Pancreas (tissue), 10 donors: ENCODE results near the gene CTSF. TPM values are rescaled to one million over a fixed set of nuclear protein-coding genes. Genes with fewer than 3 reads are reported as not detected.

Experiments
- ATAC-seq, 4 donors: fragments of 200-7000 bp; cut with Tn5 transposase; one replicate each; pipeline versions ENCODE4 v1.8.0 to v1.9.1; 2020; ENCODE audit warnings: mild to moderate bottlenecking in 4 of 4, moderate library complexity in 4 of 4
- DNase-seq, 6 donors: peaks; one replicate each; pipeline ENCODE4 v3.0.0-alpha.2; 2020
- FAIRE-seq: peaks from 2 replicates; lab custom pipeline; 2012; peaks lifted over from hg19 to GRCh38; lab: Jason Lieb, UNC
- H3K27ac ChIP-seq, 4 donors: fragments of 200-600 bp; sonication (generic); 1 replicate in 3 of 4; 2 replicates in 1 of 4; pipeline versions ENCODE4 v1.5.0 to v1.8.0; 2020
- H3K27me3 ChIP-seq, 4 donors: fragments of 200-600 bp; one replicate each; pipeline ENCODE4 v1.8.0; 2021
- H3K36me3 ChIP-seq, 3 donors: fragments of 200-600 bp; sonication (generic) in 1 of 3; one replicate each; pipeline versions ENCODE4 v1.5.0 to v1.8.0; 2020 to 2021
- H3K4me1 ChIP-seq, 3 donors: fragments of 200-600 bp; one replicate each; pipeline ENCODE4 v1.8.0; 2021
- H3K4me3 ChIP-seq, 4 donors: fragments of 200-600 bp; sonication (generic) in 2 of 4; one replicate each; pipeline versions ENCODE4 v1.5.0 to v1.8.0; 2020 to 2021
- H3K9me3 ChIP-seq, 4 donors: fragments of 200-600 bp; one replicate each; pipeline ENCODE4 v1.8.0; 2021
- WGBS, 2 donors: extraction: QIAGEN DNeasy Blood & Tissue Kit; methylation state at CpG; one replicate each; pipeline ENCODE4 v1.1.7; 2013; 5-methylcytosine and 5-hydroxymethylcytosine counted together
- intact Hi-C, 3 donors: fragments of 100-400 bp; cut with DNase I; formaldehyde crosslinking; loops; one replicate each; pipeline versions ENCODE4 v1.11.1 to v1.14.2; 2022
- polyA plus RNA-seq, 2 donors: library from polyadenylated mRNA; stranded (reverse); fragments of 200-250 nt; gene quantifications; one replicate each; pipeline ENCODE4 v1.2.3, GENCODE V29; 2013
- total RNA-seq, 6 donors: library from RNA; stranded (reverse); fragmentation: NEBNext Ultra II Directional in 4 of 6; extraction: Animal tissue kit (Norgen Biotek cat#: 25700) in 4 of 6; gene quantifications; one replicate each; pipeline versions ENCODE4 v1.2.1 to v1.2.4, GENCODE V29; 2021 to 2023
- TF ChIP-seq, protein P1 (sequence below), 4 donors: fragments of 200-600 bp; sonication (generic) in 3 of 4; IDR thresholded peaks; one replicate each; pipeline versions ENCODE4 v1.5.0 to v1.8.0; 2021; ENCODE audit warnings: antibody characterized with exemption in 4 of 4
- donor health status: healthy with polysubstance abuse.
- donor health status: DM: no; HTN: no; CAD: no; lungs with moderate emphysema.
- donor health status: DM: no; HTN: no; CAD: no.
- donor health status: control.
- donor health status: control.
- donor health status: Bipolar disorder and iron deficiency.
- donor health status: DM: yes; HTN: yes; CAD: no.
- donor health status: DM: no; HTN: no; CAD: no.
- donor health status: DM: no; HTN: no; CAD: no.
- donor health status: DM: yes; HTN: yes; CAD: no.

Gene CTSF
- total RNA-seq (10 to 100 TPM; 10.6 to 31.4 (median 19.9) TPM), polyA plus RNA-seq (10 to 100 TPM; 14.8 to 43.2 TPM)

DNA sequence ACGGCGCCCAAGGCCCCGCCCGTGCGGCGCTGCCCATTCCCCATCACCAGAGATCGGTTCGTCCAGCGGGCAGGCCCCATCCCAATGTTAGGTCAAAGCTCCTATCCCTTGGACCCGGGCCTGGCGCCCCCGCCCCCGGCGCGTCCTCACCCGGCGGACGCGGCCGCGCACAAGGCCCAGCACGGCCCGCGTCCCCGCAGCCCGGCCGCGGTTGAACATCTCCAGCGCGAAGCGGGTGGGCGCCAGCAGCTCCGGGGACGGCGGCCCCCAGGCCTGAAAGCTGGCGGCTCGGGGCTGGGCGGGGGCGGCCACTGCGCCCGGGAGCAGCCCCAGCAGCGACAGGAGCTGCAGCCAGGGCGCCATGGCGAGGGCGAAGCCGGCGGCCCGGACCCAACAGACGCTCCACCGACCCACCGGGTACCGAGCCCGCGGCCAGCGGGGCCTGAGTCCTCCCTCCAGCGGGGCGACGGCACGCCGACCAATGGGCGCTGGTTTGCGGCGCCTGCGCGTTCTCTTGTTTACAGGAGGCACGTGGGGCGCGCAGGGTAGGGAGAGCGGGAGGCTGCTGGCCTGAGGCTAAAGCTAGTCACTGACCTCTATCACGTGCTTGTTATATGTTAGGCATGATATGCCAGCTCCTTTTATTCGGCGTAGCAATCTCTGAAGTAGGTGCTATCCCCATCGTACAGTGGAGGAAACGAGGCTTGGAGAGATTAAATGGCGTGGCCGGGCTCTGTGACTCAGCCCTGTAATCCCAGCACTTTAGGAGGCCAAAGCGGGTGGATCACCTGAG lies at the start of gene CTSF:
TSS of gene CTSF (minus strand) at position 483 of the 793 bp plus-strand sequence. CDS start at position 363, 120 bp downstream.
- 5 to 7% methylated on average over 42 to 77 of the region's 77 CpGs for WGBS, 2 donors
- TF ChIP-seq, protein P1, sequence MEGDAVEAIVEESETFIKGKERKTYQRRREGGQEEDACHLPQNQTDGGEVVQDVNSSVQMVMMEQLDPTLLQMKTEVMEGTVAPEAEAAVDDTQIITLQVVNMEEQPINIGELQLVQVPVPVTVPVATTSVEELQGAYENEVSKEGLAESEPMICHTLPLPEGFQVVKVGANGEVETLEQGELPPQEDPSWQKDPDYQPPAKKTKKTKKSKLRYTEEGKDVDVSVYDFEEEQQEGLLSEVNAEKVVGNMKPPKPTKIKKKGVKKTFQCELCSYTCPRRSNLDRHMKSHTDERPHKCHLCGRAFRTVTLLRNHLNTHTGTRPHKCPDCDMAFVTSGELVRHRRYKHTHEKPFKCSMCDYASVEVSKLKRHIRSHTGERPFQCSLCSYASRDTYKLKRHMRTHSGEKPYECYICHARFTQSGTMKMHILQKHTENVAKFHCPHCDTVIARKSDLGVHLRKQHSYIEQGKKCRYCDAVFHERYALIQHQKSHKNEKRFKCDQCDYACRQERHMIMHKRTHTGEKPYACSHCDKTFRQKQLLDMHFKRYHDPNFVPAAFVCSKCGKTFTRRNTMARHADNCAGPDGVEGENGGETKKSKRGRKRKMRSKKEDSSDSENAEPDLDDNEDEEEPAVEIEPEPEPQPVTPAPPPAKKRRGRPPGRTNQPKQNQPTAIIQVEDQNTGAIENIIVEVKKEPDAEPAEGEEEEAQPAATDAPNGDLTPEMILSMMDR (IDR thresholded peaks at IDR 0.05), result no peak
- H3K27me3 ChIP-seq, result no peaks in the 10 kb centered on the region
- H3K27ac ChIP-seq, result no peak within 1 kb of the TSS
- H3K4me1 ChIP-seq, result peaks cover 0 to 4% (median 0%) of the 10 kb centered on the region in 3 donors
- FAIRE-seq (no peak), DNase-seq (peak; percentile 84 to 95 (median 88)), ATAC-seq (peak; percentile 98 to 99 (median 99))
- H3K9me3 ChIP-seq, result no peaks in the 10 kb centered on the region
- intact Hi-C loops, result no loop called here
- peak within 1 kb of the TSS; percentile 56 to 79 (median 70) for H3K4me3 ChIP-seq
- no peaks in the 10 kb centered on the region for H3K36me3 ChIP-seq

DNA sequence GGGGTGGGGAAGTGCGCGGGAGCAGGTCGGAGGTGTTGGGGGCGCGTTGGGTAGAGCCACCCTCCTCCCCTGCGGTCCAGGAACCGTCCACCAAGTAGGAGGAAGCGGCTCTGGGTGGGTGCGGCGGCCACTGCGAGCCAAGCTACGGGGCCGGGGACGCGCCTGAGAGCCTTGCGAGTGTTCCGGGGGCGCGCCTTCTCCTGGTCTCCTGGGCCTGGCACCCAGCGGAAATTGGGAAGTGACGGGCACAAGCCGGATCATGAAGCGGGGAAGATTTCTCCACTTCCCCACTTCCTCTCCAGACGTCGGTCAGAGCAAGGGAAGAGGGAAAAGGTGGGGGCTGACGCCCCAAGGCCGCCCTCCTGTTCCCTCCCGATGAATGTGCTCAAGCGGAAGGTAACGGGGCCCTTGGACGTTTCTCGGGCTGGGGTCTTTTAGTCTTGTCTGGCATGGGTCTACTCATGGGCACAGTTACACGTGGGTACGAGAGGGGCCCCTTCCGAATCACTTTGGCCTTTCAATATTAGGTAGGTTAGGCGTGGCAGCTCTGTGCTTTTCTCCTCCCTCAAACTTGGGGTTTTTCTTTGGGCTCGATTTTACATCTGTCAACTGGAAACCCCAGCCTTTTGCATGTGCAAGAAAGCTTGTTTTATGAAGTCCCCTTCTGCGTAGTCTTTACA lies 48.9 kb upstream of the CTSF start:
- TF ChIP-seq, protein P1 (IDR thresholded peaks at IDR 0.05), result no peak
- Histone ChIP-seq H3K27ac (peak overlapping the region; percentile 94 to 98 (median 96)), H3K9me3 (no peaks in the 10 kb centered on the region), H3K4me1 (peaks cover 6 to 39% (median 13%) of the 10 kb centered on the region in 3 donors), H3K4me3 (peak overlapping the region; percentile 74 to 92 (median 88)), H3K36me3 (no peaks in the 10 kb centered on the region), H3K27me3 (no peaks in the 10 kb centered on the region)
- ATAC-seq (peak; percentile 46 to 68 (median 58)), DNase-seq (peak in 2 of 6 donors; percentile 78 to 90), FAIRE-seq (no peak)
- intact Hi-C loops, result no loop called here
- 0% methylated on average over 33 to 38 of the region's 38 CpGs for WGBS, 2 donors

DNA sequence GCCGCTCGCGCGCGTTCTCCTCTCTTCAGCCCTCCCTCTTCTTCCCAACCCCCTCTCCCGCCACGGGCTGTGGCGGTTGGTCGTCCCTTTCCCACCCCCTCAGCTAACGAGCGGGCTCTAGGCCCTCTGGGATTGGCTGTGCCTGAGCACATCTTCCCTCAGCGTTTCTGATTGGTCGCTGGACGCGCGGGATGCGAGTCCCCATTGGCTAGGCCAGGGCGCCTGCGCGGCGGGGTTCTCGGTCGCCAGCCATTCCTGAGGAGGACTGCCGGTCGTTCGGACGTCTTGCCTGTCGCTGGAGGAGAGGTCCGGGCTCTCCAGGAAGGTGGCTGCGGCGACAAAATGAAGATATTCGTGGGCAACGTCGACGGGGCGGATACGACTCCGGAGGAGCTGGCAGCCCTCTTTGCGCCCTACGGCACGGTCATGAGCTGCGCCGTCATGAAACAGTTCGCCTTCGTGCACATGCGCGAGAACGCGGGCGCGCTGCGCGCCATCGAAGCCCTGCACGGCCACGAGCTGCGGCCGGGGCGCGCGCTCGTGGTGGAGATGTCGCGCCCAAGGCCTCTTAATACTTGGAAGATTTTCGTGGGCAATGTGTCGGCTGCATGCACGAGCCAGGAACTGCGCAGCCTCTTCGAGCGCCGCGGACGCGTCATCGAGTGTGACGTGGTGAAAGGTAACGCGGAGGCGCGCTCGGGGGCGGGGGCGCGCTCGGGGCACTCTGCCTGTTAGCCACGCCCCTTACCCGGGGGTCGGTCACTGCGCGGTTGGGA lies 48.2 kb upstream of the CTSF start, which contains the start of gene RBM14:
TSS of gene RBM14 (plus strand) at position 252 of the 776 bp plus-strand sequence. CDS start at position 343, 91 bp downstream.
- peak; percentile 54 for FAIRE-seq
- DNase-seq, result peak; percentile 98 to 100 (median 99)
- TF ChIP-seq, protein P1 (IDR thresholded peaks at IDR 0.05), result no peak
- H3K27me3 ChIP-seq, result no peaks in the 10 kb centered on the region
- intact Hi-C loops, result no loop called here
- WGBS, 2 donors, result 0% methylated on average over 89 to 90 of the region's 90 CpGs
- ATAC-seq, result peak; percentile 93 to 97 (median 94)
- H3K4me1 ChIP-seq, result peaks cover 6 to 32% (median 13%) of the 10 kb centered on the region in 3 donors
- peak within 1 kb of the TSS; percentile 74 to 92 (median 88) for H3K4me3 ChIP-seq
- H3K27ac ChIP-seq, result peak within 1 kb of the TSS; percentile 94 to 98 (median 96)
- H3K36me3 ChIP-seq, result no peaks in the 10 kb centered on the region
- no peaks in the 10 kb centered on the region for H3K9me3 ChIP-seq

DNA sequence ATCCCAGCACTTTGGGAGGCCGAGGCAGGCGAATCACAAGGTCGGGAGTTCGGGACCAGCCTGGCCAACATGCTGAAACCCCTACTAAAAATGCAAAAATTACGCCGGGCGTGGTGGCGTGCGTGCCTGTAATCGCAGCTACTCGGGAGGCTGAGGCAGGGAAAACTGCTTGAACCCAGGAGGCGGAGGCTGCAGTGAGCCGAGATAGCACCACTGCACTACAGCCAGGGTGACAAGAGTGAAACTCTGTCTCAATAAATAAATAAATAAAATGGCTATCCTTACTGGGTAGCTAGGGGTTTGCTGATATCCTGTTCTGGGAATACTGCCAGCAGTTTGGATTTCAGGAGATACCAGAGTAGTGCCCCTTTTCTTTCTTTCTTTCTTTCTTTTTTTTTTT lies 45.7 kb upstream of the CTSF start:
- 76 to 86% methylated on average over 13 of the region's 13 CpGs for WGBS, 2 donors
- no peak overlapping the region for H3K4me3 ChIP-seq
- peaks cover 6 to 14% (median 12%) of the 10 kb centered on the region in 3 donors for H3K4me1 ChIP-seq
- H3K36me3 ChIP-seq, result no peaks in the 10 kb centered on the region
- H3K9me3 ChIP-seq, result no peaks in the 10 kb centered on the region
- no peak for ATAC-seq
- intact Hi-C loops, result no loop called here
- DNase-seq, result no peak
- no peak overlapping the region for H3K27ac ChIP-seq
- TF ChIP-seq, protein P1 (IDR thresholded peaks at IDR 0.05), result no peak
- no peaks in the 10 kb centered on the region for H3K27me3 ChIP-seq
- FAIRE-seq, result no peak
